NCI-H1105 (cell line): ENCODE measurements around the gene URGCP.
"Not testable (repeated sequence)": the region's sequence is repeated elsewhere in the genome, so short reads cannot be mapped to it uniquely, and the experiment has no call there.

Experiments
- DNase-seq: peaks from one replicate; lab custom pipeline; 2025; lab: John Stamatoyannopoulos, UW

The URGCP gene

DNA sequence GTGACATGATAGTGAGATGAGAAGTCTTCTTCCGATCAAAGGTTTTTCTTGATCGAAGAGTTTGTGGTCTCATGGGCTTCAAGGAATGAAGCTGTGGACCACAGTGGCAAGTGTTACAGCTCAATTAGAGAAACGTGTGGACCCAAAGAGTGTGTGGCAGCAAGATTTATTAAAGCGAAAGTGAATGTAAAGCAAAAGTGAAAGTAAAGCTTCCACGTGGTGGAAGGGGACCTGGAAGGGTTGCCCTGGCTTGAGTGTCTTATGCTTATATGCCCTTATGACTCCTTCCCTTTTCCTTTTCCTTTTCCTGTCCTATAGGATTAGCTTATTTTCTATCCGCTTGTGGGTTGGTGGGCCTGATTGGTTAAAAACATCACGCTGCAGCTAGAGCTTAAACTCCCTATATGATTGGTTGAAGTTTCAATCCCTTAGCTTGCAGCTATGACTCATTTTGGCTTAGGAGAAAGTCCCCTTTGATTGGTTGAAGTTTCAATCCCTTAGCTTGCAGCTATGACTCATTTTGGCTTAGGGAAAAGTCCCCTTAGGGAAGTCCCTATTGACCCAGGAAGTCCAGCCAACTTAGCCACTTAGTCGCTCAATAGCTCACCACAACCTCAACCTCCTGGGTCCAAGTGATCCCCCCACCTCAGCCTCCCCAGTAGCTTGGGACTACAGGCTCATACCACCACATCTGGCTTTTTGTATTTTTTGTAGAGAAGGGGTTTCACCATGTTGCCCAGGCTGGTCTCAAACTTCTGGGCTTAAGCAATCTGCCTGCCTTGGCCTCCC, 71.7 kb downstream of the URGCP start:
- no peak for DNase-seq

DNA sequence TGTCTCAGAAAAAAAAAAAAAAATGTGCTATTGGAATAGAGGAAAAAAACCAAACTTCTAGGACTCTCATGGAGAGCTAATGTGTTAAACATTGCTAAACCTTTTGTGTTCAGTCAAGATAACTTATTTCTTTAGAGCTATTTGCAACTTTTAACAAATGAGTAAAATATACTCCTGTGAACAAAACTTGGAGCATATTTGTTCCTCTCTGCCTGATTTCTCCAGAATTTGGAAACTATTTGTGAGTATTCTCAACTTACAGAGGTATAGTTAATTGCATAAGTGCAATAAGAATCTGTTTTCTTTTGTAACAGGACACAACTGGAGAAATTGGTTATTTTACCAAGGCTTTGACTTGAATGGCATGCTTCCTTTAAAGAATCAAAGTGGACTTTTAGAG, 75.5 kb downstream of the URGCP start:
- not testable (repeated sequence) for DNase-seq
